Uterus (tissue), 4 donors: ENCODE data around the gene ARX. TPM values are rescaled to one million over a fixed set of nuclear protein-coding genes. Genes with fewer than 3 reads are reported as not detected.

Source experiments
- DNase-seq, 2 donors: peaks; one replicate each; pipeline ENCODE4 v3.0.0-alpha.2; 2019 to 2020
- H3K27ac ChIP-seq, 2 donors: fragments of 200-600 bp; sonication (generic); 1 replicate in 1 of 2; 2 replicates in 1 of 2; pipeline ENCODE4 v1.5.1; 2016 to 2018
- H3K27me3 ChIP-seq, 2 donors: fragments of 200-600 bp; sonication (generic); one replicate each; pipeline ENCODE4 v1.5.1; 2018 to 2019; ENCODE audit warnings: control low read depth in 1 of 2
- H3K36me3 ChIP-seq, 2 donors: fragments of 200-600 bp; sonication (generic); one replicate each; pipeline ENCODE4 v1.5.1; 2019; ENCODE audit warnings: control low read depth in 1 of 2
- H3K4me1 ChIP-seq, 2 donors: fragments of 200-600 bp; sonication (generic); one replicate each; pipeline ENCODE4 v1.5.1; 2018 to 2019; ENCODE audit warnings: control low read depth in 1 of 2
- H3K4me3 ChIP-seq, 2 donors: fragments of 200-600 bp; sonication (generic); 1 replicate in 1 of 2; 2 replicates in 1 of 2; pipeline ENCODE4 v1.5.1; 2018 to 2019; ENCODE audit warnings: mild to moderate bottlenecking in 1 of 2
- H3K9me3 ChIP-seq, 2 donors: fragments of 200-600 bp; sonication (generic); one replicate each; pipeline ENCODE4 v1.5.1; 2019; ENCODE audit warnings: control low read depth in 1 of 2
- CTCF ChIP-seq, 4 experiments: fragments of 200-600 bp in 2 of 4; fragments of 450-650 bp in 2 of 4; sonication (generic) in 2 of 4; IDR thresholded peaks; one replicate each; pipeline ENCODE4 v1.5.1; 2016 to 2019; ENCODE audit warnings: antibody characterized with exemption in 4 of 4, mild to moderate bottlenecking in 2 of 4, moderate library complexity in 1 of 4
- POLR2A ChIP-seq, 2 donors: fragments of 450-650 bp; IDR thresholded peaks; one replicate each; pipeline ENCODE4 v1.6.1; 2016; ENCODE audit warnings: antibody characterized with exemption in 2 of 2, mild to moderate bottlenecking in 1 of 2, moderate library complexity in 1 of 2
- intact Hi-C: fragments of 100-400 bp; cut with DNase I; formaldehyde crosslinking; loops from one replicate; pipeline ENCODE4 v1.15.1; 2023; ENCODE audit warnings: low total_unique reads
- total RNA-seq, 4 donors: library from RNA; depleted of rRNA in 3 of 4; stranded (reverse); fragments of >200 nt in 3 of 4; gene quantifications; one replicate each; pipeline versions ENCODE4 v1.1.0 to v1.2.4, GENCODE V29; 2014 to 2023
- donor health status: DM: yes; HTN: yes; CAD: no.

Gene ARX
- total RNA-seq, 4 donors from 2014 or later: 0.49 TPM; not detected in 3

- no peaks in the 10 kb centered on the region for H3K9me3 ChIP-seq
- H3K4me1 ChIP-seq: no peaks in the 10 kb centered on the region
- no peak overlapping the region for H3K4me3 ChIP-seq
- DNase-seq: no peak
- intact Hi-C loops: no loop called here
- H3K36me3 ChIP-seq: no peaks in the 10 kb centered on the region
- no peak for TF ChIP-seq POLR2A (IDR thresholded peaks at IDR 0.05)
- no peak for TF ChIP-seq CTCF (IDR thresholded peaks at IDR 0.05)
- peaks cover 3 to 88% of the 10 kb centered on the region in 2 donors for H3K27me3 ChIP-seq
- H3K27ac ChIP-seq: no peak overlapping the region
Measured at GRCh38 chrX:25016938-25017598, 1.3 kb upstream of the ARX start.

GRCh38 chrX:25016361-25016671 is 551 bp upstream of the ARX start:
- DNase-seq: no peak
- Histone ChIP-seq H3K27ac (no peak overlapping the region), H3K4me1 (no peaks in the 10 kb centered on the region), H3K4me3 (peak overlapping the region in 1 of 2 donors; percentile 12), H3K9me3 (no peaks in the 10 kb centered on the region), H3K36me3 (no peaks in the 10 kb centered on the region), H3K27me3 (peaks cover 3 to 86% of the 10 kb centered on the region in 2 donors)
- intact Hi-C loops: no loop called here
- TF ChIP-seq POLR2A (IDR thresholded peaks at IDR 0.05): no peak
- TF ChIP-seq CTCF (IDR thresholded peaks at IDR 0.05): no peak

GRCh38 chrX:25014366-25014838 is 1.4 kb downstream of the ARX start:
- Histone ChIP-seq H3K4me1 (no peaks in the 10 kb centered on the region), H3K27me3 (peaks cover 3 to 73% of the 10 kb centered on the region in 2 donors), H3K27ac (no peak overlapping the region), H3K4me3 (peak overlapping the region in 1 of 2 donors; percentile 34), H3K9me3 (no peaks in the 10 kb centered on the region), H3K36me3 (no peaks in the 10 kb centered on the region)
- TF ChIP-seq CTCF (IDR thresholded peaks at IDR 0.05) (no peak), POLR2A (IDR thresholded peaks at IDR 0.05) (no peak)
- DNase-seq: no peak
- intact Hi-C loops: no loop called here

- no peak for DNase-seq
- Histone ChIP-seq H3K4me3 (peak overlapping the region in 1 of 2 donors; percentile 34), H3K9me3 (no peaks in the 10 kb centered on the region), H3K4me1 (no peaks in the 10 kb centered on the region), H3K27ac (no peak overlapping the region), H3K36me3 (no peaks in the 10 kb centered on the region), H3K27me3 (peaks cover 3 to 71% of the 10 kb centered on the region in 2 donors)
- intact Hi-C loops: no loop called here
- TF ChIP-seq POLR2A (IDR thresholded peaks at IDR 0.05) (no peak), CTCF (IDR thresholded peaks at IDR 0.05) (no peak)
Measured at GRCh38 chrX:25013632-25014365, 2.0 kb downstream of the ARX start.
